HUES64 (cell line): ENCODE measurements around the gene ANO7.

Source experiments
- H3K27ac ChIP-seq: 2 replicates; pipeline ENCODE4 v1.7.0; 2013; ENCODE audit warnings: low read depth, low read length, inconsistent platforms
- H3K27me3 ChIP-seq: 2 replicates; pipeline ENCODE4 v1.6.1; 2013; ENCODE audit warnings: mild to moderate bottlenecking, low read length; ENCODE audit not compliant: insufficient read depth
- H3K36me3 ChIP-seq: 2 replicates; pipeline ENCODE4 v1.6.1; 2013; ENCODE audit warnings: mild to moderate bottlenecking, low read length; ENCODE audit not compliant: insufficient read depth
- H3K4me1 ChIP-seq: 2 replicates; pipeline ENCODE4 v1.6.1; 2013; ENCODE audit warnings: mild to moderate bottlenecking, low read length, moderate library complexity; ENCODE audit not compliant: insufficient read depth
- H3K4me3 ChIP-seq: 2 replicates; pipeline ENCODE4 v1.5.1; 2013; ENCODE audit warnings: mild to moderate bottlenecking, low read length, moderate library complexity
- H3K9ac ChIP-seq: 2 replicates; pipeline ENCODE4 v1.6.1; 2013; ENCODE audit warnings: mild to moderate bottlenecking, low read depth, low read length
- H3K9me3 ChIP-seq: 2 replicates; pipeline ENCODE4 v1.6.1; 2013; ENCODE audit warnings: low read depth, low read length; ENCODE audit not compliant: insufficient read depth
- WGBS: fragments of 150-250, 120-280 bp; methylation state at CpG from one replicate; pipeline ENCODE4 v1.1.7; 2013; ENCODE audit warnings: missing lambda C conversion rate; 5-methylcytosine and 5-hydroxymethylcytosine counted together

The ANO7 gene

GRCh38 chr2:241157841-241158545, 30.5 kb upstream of the ANO7 start:
- Histone ChIP-seq H3K27me3 (no peaks in the 10 kb centered on the region), H3K9ac (no peak overlapping the region), H3K4me3 (no peak overlapping the region), H3K36me3 (peaks cover 41% of the 10 kb centered on the region), H3K27ac (no peak overlapping the region), H3K9me3 (no peaks in the 10 kb centered on the region), H3K4me1 (0 out of 2 replicates have a peak, but pooled peaks cover 9% of the 10 kb centered on the region)
- WGBS, result 94% methylated on average over 9 of the region's 9 CpGs

GRCh38 chr2:241158546-241158900, 30.0 kb upstream of the ANO7 start:
- Histone ChIP-seq H3K4me1 (0 out of 2 replicates have a peak, but pooled peaks cover 9% of the 10 kb centered on the region), H3K27me3 (no peaks in the 10 kb centered on the region), H3K27ac (no peak overlapping the region), H3K36me3 (peaks cover 42% of the 10 kb centered on the region), H3K9ac (no peak overlapping the region), H3K9me3 (no peaks in the 10 kb centered on the region), H3K4me3 (no peak overlapping the region)
- 88% methylated on average over 8 of the region's 8 CpGs for WGBS

- H3K4me1 ChIP-seq, result 0 out of 2 replicates have a peak, but pooled peaks cover 9% of the 10 kb centered on the region
- WGBS, result 95% methylated on average over 5 of the region's 5 CpGs
- no peak overlapping the region for H3K27ac ChIP-seq
- peaks cover 48% of the 10 kb centered on the region for H3K36me3 ChIP-seq
- H3K27me3 ChIP-seq, result no peaks in the 10 kb centered on the region
- H3K9ac ChIP-seq, result no peak overlapping the region
- H3K4me3 ChIP-seq, result no peak overlapping the region
- H3K9me3 ChIP-seq, result no peaks in the 10 kb centered on the region
Measured at GRCh38 chr2:241159116-241159515, 29.4 kb upstream of the ANO7 start.

GRCh38 chr2:241160318-241160717, 28.2 kb upstream of the ANO7 start:
- Histone ChIP-seq H3K36me3 (peaks cover 46% of the 10 kb centered on the region), H3K27ac (no peak overlapping the region), H3K4me1 (0 out of 2 replicates have a peak, but pooled peaks cover 9% of the 10 kb centered on the region), H3K9me3 (no peaks in the 10 kb centered on the region), H3K4me3 (no peak overlapping the region), H3K9ac (no peak overlapping the region), H3K27me3 (no peaks in the 10 kb centered on the region)
- WGBS, result 99% methylated on average over 7 of the region's 7 CpGs

GRCh38 chr2:241161646-241162281, 26.7 kb upstream of the ANO7 start:
- Histone ChIP-seq H3K4me3 (no peak overlapping the region), H3K9me3 (no peaks in the 10 kb centered on the region), H3K27me3 (no peaks in the 10 kb centered on the region), H3K9ac (no peak overlapping the region), H3K4me1 (0 out of 2 replicates have a peak, but pooled peaks cover 7% of the 10 kb centered on the region), H3K36me3 (peaks cover 53% of the 10 kb centered on the region), H3K27ac (no peak overlapping the region)
- WGBS, result 81% methylated on average over 9 of the region's 9 CpGs

DNA sequence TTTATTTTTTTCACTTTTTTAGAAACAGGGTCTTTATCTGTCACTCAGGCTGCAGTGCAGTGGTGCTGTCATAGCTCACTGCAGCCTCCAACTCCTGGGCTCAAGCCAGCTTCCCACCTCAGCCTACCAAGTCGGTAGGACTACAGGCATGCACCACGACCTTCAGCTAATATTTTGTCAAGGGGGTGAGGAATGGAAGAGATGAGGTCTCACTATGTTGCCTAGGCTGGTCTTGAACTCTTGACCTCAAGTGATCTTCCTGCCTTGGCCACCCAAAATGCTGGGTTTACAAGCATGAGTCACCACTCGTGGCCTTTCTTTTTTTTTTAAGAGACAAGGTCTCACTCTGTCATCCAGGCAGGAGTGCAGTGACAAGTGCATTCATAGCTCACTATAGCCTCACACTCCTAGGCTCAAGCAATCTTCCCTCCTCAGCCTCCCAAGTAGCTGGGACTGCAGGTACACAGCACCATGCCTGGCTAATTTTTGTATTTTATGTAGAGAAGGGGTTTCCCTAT, 24.8 kb upstream of the ANO7 start:
- WGBS, result 95% methylated on average over 3 of the region's 3 CpGs
- H3K27me3 ChIP-seq, result no peaks in the 10 kb centered on the region
- no peak overlapping the region for H3K27ac ChIP-seq
- no peak overlapping the region for H3K9ac ChIP-seq
- H3K9me3 ChIP-seq, result no peaks in the 10 kb centered on the region
- H3K4me3 ChIP-seq, result no peak overlapping the region
- H3K36me3 ChIP-seq, result peaks cover 58% of the 10 kb centered on the region
- H3K4me1 ChIP-seq, result no peaks in the 10 kb centered on the region

DNA sequence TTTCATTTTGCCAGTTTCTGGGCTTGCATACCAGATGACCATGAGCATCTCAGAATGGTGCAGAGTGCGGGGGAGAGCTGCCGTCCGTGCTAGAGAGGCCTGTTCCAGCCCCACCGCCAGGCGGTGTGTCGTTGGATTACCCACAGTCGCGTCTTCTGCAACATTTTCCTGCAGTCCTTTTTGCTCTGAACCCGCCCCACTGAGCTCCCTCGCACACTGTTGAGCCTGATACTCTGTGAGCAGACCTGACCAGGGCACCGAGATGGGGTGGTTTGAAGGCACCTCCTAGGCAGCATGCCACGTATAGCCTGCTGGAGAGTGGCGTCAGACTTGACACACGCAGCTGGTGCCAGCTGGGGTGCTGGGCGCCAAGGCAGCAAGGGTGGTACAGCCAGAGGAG, 20.1 kb upstream of the ANO7 start:
- WGBS, result 95% methylated on average over 15 of the region's 15 CpGs
- Histone ChIP-seq H3K27me3 (no peaks in the 10 kb centered on the region), H3K9me3 (peaks cover 11% of the 10 kb centered on the region; the same call in 1 of the 2 replicates), H3K9ac (no peak overlapping the region), H3K4me3 (no peak overlapping the region), H3K27ac (no peak overlapping the region), H3K4me1 (no peaks in the 10 kb centered on the region), H3K36me3 (peaks cover 55% of the 10 kb centered on the region)

GRCh38 chr2:241173557-241173956, 14.9 kb upstream of the ANO7 start:
- peaks cover 28% of the 10 kb centered on the region for H3K36me3 ChIP-seq
- no peak overlapping the region for H3K9ac ChIP-seq
- H3K4me1 ChIP-seq, result no peaks in the 10 kb centered on the region
- no peaks in the 10 kb centered on the region for H3K27me3 ChIP-seq
- 93% methylated on average over 2 of the region's 2 CpGs for WGBS
- H3K9me3 ChIP-seq, result peaks cover 11% of the 10 kb centered on the region; the same call in 1 of the 2 replicates
- no peak overlapping the region for H3K27ac ChIP-seq
- no peak overlapping the region for H3K4me3 ChIP-seq

GRCh38 chr2:241177526-241178334, 10.7 kb upstream of the ANO7 start:
- H3K9ac ChIP-seq, result no peak overlapping the region
- no peaks in the 10 kb centered on the region for H3K4me1 ChIP-seq
- no peak overlapping the region for H3K4me3 ChIP-seq
- H3K27ac ChIP-seq, result no peak overlapping the region
- no peaks in the 10 kb centered on the region for H3K9me3 ChIP-seq
- 94% methylated on average over 12 of the region's 12 CpGs for WGBS
- no peaks in the 10 kb centered on the region for H3K27me3 ChIP-seq
- H3K36me3 ChIP-seq, result peaks cover 13% of the 10 kb centered on the region

DNA sequence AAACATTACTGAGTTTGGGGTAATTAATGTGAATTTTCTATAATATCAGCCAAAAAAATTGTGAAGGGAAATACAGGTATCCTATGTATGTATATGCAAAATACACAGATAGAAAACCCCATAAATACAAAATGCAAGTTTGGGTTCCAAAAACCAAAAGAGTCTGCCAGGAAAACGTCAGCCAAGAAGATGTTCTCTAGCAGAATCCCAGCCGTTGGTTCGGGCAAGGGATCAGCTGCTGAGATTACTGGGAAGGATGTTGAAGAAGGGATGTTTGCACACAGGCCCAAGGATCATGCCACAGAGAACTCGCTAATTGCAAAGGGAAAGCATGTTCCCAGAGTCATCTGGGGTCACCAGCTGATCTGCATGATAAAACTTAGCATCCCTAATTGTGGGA, 9.5 kb upstream of the ANO7 start:
- 85% methylated on average over 4 of the region's 4 CpGs for WGBS
- Histone ChIP-seq H3K9me3 (no peaks in the 10 kb centered on the region), H3K4me3 (no peak overlapping the region), H3K9ac (no peak overlapping the region), H3K27me3 (no peaks in the 10 kb centered on the region), H3K4me1 (no peaks in the 10 kb centered on the region), H3K27ac (no peak overlapping the region), H3K36me3 (peaks cover 16% of the 10 kb centered on the region)

- Histone ChIP-seq H3K27me3 (no peaks in the 10 kb centered on the region), H3K27ac (no peak overlapping the region), H3K36me3 (peaks cover 15% of the 10 kb centered on the region), H3K9ac (no peak overlapping the region), H3K4me1 (no peaks in the 10 kb centered on the region), H3K4me3 (no peak overlapping the region), H3K9me3 (no peaks in the 10 kb centered on the region)
- 100% methylated on average over 4 of the region's 4 CpGs for WGBS
Measured at GRCh38 chr2:241179899-241180298, 8.6 kb upstream of the ANO7 start.
